ENCODE results near the gene XRN1.

- TF ChIP-seq POLR2AphosphoS5 (IDR thresholded peaks at IDR 0.05; ENCODE audit: low read depth, low read length) (no peak), SIN3A (IDR thresholded peaks at IDR 0.05; ENCODE audit: borderline replicate concordance, insufficient read depth, low read length) (no peak)
These were observed 33.4 kb upstream of the XRN1 start for GRCh38 chr3:142481196-142481595.
